GM18907 (cell line): Measurements from ENCODE around the gene TOX3.

Source experiments
- ATAC-seq: cut with Tn5 transposase; IDR thresholded peaks from one replicate; pipeline ENCODE4 v1.9.1; 2021; ENCODE audit warnings: mild to moderate bottlenecking, moderate library complexity; ENCODE audit not compliant: unreplicated experiment

Gene TOX3

DNA sequence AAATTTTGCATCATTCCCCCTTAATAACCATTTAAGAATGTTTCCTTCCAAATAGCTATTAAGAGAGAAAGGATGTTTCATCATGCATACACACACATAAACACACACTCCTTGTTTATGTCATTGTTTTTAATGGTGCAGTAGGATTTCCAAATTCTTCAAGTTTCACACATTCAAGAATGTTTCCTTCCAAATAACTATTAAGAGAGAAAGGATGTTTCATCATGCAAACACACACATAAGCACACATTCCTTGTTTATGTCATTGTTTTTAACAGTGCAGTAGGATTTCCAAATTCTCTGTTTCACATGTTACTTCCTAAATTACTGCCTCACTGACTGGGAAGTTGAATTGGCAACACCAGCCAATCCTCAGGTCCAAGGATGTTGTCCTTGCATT is 7.8 kb downstream of the TOX3 start:
- ATAC-seq, result no peak

DNA sequence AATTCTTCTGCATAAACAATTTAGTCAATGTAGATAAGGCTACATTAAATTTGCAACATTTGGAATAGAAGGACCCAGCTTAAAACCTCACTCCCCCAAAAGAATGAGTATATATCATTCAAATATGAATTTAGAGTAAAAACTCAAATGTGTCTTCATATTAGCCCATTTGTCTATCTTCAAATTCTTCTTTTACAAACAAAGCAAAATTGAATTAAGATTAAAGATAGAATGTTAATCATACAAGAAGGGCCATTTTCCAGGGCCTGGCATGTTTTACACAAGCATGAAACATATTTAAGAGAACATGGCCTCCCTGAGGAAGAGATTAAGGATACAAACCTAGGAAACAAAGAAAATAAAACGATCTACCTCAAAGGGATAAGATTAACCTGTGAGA is 8.4 kb downstream of the TOX3 start:
- ATAC-seq, result no peak

DNA sequence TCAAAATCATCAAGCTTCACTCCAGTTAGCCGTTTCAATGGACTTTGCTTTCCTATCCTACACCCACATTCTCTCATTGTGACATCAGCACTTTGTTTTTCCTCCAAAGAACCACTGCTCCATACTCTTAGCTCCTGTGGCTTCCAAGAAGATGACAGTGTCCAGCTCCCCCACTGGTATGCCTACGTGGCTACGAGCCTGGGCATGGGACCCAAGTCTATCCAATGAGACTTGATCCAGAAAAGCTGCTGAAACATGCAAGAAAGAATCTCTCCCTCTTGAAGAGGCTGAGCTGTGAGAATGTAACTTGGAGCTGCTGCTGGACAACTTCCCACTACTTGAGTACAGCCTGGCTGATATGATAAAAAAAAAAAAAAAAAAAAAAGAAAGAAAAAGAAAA is 9.4 kb downstream of the TOX3 start:
- ATAC-seq, result no peak

DNA sequence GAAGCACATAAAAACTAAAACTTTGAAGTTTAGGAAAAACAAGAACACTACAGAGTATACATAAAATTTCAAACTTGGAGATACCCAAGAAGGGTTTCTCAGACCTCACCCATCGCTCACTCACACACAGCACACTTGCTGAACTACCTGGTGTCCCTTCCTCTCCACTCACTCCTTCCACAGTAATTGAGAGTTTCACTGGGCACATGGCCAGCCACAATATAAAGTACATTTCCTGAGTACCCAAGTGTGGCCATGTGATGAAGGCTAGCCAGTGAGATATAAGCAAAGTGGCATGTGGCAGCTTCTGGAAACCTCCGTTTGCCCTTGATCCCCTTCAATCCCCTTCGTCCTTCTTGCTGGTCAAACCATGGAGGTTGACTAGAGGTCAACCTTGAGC is 11.9 kb downstream of the TOX3 start:
- ATAC-seq, result no peak

DNA sequence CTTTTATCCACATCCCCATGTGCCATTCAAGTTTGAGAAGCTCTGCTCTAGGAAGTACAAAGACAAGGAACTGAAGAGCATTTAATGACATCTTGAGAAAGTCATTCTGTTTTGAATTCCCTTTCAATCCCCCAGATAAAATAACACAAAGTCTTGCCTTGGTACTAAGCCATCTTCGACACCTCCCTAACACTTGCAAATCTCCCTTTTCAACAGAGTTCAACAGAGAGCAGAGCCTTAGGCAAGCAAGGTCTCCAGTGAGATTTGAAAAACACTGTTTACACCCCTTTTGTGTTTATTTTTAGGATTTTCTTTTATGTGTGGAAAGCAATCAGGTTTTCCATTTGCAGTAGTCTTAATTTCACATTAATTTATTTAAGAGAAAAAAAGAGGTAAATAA is 13.6 kb downstream of the TOX3 start:
- no peak for ATAC-seq

DNA sequence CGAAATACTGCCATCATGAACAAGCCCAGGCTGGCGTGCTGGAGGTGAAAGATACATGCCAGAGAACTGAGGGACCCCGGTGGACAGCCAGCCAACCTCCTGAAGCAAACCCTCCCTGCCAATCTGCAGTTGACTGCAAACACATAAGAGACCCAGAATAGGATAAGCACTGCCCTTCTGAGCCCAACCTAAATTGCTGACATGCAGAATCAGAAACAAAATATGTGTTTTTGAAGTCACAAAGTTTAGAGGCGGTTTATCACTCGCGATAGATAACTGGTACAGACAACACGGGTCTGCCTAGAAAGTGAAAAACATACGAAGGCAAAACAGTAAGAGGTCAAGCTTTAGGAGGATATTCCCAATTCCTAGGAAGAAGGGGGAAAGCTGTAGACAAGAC is 14.6 kb downstream of the TOX3 start:
- no peak for ATAC-seq

DNA sequence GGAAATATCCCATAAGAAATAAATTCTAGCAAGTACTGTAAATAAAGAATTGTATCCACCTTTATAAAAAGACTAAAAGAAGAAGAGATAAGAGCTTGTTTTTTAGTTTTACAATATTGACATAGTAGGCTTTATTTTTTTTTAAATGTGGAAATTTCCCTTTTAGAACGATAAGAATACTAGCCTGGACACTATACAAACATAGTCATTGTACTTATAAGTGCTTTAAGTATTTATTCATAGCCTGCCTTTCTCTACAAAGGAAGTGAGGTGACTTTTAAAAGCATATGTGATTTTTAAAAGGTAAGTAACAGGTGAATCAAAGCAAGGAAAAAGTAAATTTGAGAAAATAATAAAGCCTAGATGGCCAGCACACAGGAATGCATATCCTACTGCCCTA is 17.7 kb downstream of the TOX3 start:
- ATAC-seq, result no peak

DNA sequence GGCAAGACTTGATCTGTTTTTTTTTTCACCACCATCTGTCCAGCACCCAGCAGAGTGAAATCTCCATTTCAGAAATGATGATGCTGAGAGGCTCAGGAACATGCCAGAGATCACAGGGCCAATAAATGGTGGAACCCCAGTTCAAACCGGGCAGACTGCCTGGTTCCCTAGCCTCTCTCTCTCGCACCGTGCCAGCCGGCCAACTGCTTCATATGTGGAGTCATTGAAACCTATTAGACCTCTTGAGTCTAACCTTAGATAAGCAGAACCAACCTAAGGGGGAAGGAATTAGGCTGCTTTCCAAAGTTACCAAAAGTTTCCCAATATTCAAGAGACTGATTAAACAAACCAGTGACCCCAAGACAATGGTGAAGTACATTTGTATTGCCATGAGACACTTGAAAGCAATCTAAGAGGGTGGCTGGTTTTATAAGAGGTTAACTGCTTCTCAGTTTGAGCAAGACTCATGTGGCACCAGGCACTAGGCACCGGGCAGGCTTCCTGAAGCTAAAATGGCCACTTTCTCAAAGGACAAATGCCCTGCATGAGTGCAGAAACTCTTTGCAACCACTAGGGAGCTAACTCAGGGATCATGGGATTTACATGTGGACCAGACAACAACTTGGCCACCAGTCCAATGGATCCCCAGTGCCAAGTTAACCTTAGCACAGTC is 18.4 kb downstream of the TOX3 start:
- no peak for ATAC-seq

DNA sequence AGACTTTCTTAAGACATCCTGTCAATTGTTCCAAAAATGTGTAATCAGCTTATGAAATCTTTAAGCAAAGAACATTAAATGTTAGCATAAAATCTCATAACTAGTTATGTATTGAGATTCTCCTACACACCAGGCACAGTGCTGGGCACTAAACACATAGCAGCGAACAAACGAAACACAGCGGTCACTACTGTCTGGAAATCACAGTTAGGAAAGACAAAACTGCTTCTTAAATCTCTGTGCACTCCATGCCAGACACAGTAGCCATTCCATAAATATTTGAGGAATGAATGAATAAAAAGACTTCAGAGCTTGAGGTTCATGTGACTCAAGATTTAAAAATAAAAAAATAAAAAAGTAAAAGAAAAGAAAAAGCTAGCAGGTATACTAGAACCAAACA is 20.1 kb downstream of the TOX3 start:
- ATAC-seq, result no peak

DNA sequence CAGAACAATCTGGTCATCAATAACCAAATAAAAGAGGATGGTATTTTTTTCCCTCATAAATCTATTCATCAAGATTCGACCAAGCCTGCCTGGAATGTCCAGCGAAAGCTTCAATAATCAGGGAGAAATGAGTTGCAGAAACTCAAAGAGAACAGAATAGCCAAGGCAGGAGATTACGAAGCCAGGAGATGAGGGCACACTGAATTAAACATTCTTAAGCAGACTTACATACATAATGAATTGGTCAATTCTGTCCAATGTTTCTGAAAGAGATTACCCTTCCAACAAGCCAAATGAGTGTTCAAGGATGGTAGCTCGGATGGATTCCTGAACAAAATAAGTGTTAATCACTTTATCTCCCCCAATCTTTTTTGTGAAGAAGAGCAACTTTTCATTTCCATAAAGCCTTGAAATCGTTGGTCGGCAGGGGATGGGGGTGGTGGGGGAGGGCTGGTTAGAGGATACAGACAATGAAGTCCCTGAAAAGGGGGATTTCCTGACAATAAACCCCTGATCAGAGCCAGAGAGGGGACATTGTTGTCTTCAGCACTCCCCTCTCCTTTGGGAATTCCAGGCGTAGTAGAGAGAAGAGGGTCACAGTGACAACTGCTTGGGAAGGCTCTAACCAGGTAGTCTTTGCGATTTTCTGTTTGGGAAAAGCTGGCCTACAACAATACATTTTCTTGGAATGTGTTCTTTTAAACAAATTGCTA is 20.7 kb downstream of the TOX3 start:
- no peak for ATAC-seq

DNA sequence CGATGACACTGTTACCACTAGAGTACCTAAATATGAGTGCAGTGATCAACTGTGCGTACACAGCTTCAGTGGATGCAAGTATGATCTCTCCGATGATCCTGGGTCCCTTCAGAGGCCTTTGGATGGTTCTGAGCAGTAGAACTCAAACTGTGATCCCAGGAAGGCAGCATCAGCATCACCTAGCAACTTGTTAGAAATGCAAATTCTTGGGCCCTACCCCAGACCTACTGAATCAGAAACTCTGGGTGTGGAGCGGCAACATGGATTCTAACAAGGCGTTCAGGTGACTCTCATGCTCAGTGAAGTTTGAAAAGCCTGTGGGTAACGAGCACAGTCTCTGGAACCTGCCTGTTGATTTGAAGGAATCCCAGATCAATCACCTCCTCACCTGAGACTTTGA is 25.4 kb downstream of the TOX3 start:
- ATAC-seq, result no peak

DNA sequence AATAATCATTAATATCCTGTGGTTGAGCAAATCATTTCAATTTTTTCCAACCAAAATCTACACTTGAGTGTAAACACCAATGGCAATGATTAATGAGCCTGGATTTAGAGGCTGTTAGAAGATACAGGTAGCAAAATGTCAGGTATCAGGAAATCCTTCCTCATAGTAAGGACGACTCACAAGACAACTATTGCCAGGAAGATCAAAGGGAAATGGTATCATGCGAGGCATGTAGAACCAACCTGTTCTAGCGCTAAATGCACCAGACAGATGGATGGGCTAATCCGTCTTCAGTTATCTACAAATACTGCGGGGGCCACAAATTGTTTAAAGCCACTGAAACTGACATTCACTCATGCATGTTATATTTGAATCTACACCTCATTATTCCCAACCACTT is 28.1 kb downstream of the TOX3 start:
- ATAC-seq, result no peak

DNA sequence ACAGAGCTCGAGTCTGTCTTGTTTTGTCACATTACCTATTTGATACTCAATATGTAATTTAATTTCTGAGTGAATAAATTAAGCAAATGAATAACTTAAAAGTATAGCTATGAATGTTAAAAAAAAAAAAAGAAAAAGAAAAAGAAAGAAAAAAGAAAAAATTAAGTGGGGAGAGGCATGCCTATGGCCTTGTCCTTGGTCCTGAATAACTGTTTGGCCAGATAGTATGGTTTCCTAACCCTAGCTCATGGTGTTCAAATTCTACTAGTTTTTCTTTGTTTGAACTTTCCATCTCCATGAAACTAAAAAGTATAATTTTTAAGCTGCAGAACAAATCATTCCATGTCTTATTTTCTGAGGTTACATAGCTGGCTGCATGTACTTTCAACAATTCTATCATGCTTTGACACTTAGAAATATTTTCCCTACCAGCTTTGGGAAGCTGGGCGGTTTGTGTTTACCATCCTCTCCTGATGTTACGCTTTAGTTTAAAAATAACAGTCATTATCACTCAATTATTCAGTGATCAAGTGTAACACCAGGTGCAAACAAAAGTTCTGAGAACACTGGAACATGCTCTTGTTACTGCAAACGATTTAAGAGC is 31.8 kb downstream of the TOX3 start:
- no peak for ATAC-seq

DNA sequence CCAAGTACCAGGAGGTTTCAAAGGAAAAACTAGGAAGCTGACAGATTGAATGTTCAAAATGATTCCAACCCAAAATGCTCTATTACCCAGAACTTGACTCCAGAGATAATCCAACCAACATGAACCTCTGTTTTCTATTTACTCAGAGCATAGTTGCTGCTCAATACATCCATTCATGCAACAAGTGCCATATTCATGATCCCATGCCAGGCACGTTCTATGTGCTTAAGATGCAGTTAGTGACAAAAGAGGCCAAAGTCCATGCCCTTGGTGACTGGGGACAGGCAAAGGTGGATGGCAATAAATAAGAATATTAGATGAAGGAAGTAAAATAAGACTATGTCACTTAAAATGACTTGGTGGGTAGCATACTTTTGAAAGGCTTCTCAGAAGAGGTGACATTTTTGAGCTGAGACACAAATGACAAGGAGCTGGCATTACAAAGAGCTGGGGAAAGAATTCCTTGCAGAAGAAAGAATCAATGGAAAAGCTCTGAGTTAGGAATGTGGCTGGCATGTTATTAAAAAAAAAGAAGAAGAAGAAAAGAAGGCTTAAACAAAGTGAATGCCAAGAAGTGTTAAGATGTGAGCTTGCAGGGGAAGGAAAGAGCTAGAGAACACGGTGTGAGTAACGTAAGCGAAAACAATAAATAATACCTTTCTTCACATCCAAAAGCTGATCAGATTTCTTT is 34.5 kb downstream of the TOX3 start:
- no peak for ATAC-seq

DNA sequence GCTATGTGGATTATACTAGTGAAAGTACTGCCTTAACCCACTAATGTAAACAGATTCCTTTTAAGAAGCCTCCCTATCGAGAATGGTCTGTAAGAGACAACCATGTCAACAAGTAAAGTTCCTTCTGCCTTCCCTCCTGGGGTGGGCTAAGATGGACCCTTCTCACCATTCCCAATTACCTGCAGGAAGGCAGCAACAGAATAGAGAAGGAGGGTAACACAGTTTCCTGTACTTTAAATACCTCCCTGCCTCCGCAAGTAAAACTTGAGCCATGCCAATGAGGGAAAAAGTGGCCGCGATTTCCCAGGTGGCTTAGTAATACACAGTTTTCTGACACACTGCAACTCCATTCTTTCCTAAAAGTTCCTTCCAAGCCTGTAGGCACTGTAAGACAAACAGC is 45.2 kb downstream of the TOX3 start:
- no peak for ATAC-seq

DNA sequence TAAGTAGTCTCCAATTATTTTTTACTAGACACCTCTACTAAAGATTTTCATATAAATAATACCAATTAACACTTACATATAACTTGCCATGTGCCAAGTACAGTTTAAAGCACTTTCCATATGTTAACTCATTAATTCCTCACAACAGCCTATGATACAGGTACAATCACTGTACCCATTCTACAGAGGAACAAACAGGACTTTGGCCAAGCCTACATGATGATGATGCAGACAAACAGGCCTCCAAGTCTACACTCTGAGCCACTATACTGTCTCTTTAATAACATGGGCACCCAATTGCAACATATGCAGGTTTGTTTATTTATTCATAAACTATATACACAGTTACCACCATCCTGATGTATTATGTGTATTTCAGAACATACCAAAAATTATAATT is 46.0 kb downstream of the TOX3 start:
- no peak for ATAC-seq

DNA sequence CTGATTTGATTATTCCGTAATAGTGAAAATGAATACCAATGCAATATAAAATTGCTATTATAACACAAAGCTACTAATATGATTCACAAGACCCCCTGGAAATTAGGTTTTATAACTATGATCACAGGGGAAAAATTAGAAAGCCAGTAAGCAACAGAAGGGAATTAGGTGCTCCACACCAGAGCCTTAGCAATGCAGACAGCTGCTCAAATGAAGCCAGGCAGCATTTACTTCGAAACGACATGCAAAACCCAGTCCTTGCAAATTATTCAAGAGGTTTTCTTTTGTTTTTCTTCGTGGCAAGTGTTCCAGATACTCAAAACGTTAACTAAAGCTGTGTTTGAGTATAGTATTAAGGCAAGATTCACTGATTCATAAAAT is 47.9 kb downstream of the TOX3 start:
- ATAC-seq, result no peak

DNA sequence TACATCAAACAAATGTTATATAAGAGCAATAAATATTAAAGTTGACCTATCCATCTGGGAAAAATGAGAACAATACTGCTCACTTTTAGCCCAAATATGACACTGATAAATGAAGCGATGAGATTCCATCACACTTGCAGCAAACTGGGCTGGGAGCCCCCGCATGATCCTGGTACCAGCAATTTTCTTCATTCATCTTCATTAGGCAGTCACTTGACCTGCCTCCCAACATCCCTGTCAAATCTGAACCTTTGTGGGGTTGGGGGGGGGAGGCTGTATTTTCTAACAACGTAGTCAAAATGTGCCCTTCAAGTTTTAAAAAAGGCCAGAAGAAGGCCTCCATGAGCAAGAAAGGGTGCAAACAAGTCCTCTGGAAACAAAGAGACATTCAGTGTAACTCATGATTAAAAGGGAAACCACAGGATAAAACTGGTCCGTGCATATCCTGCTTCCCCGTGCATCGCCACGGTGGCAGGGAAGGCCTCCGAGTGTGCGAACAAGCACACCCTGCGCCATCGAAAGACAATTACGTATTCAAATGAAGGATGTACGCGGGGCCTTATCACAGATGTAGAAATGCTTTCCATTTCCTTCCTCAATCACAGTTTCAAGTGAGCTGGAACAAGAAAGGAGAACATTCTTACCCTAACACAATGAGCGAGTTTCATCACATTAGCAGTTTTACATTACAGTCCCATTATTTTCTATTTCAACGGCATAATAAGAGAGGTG is 48.4 kb downstream of the TOX3 start:
- ATAC-seq, result no peak

DNA sequence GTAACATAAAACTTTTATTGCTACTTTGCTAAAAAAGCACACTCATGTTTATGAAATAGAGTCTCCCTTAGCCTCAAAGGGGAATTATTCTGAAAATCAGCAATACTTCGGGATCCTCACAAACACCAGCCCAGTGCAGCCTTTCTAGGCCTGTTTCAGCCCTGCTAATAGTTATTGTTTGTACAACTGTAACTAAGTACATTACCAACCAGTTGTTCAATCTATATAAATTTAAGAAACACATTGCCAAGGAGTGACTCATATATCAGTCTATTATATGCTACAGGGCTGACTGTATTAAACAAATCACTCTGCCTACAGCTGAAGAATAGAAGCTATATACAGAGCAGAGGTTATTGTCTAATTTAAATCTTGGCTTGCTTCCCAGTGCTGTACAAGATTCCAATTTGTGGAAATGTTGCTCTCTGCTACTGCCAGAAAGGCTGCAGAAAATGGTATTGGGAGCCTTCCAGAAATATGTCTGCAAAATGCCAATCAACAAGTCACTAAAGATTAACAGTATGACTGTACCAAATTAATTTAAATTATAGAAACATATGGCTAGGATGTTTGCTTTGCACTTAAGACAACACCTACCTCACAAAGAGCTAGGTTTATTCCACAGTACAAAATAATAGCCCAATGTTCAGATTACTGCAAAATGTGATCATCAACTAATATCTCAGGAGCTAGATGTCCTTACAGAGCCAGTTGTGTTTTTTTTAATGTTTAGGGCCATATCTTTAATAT is 49.7 kb downstream of the TOX3 start:
- ATAC-seq, result no peak

DNA sequence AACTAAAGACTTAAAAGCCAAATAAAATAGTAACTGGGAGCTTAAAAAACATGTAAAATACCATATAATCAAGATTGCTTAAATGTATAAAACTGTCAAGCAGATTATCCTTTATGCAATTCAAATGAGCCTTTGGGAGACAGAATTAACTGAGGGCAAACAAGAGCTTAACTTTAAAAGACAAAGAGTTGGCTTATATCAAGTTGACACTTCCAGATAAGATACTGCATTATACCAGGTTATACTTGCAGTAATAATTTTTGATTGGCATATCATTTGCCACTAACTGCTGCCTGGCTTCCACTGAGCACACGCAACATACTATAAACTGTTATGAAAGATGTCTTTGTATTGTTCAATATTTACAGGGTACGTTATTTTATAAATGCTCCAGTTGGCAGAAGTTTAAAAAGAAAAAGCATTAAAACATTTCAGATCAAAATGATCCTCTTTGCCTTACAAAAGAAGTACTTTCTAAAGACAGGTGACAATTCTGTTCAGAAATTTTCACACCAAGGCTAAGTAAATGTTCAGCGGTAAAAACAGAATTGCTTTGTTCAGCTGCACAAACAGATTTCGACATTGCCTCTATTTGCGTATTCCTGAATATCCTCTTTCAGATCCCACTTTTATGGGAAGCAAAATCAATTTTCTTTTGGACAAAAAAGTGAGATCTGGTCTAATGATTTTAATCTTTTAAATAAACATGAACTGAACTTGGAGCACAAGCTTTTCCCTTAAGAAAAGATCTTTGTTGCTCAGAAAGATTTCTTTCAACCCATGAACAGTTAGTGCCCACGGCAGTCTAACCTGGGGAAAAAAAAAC is 50.7 kb downstream of the TOX3 start:
- ATAC-seq, result no peak
